Testis (tissue), 2 donors: ENCODE data around the gene GREB1.

Experiments
- CTCF ChIP-seq, 3 experiments: fragments of 450-650 bp in 2 of 3; fragments of 200-600 bp in 1 of 3; sonication (generic) in 1 of 3; IDR thresholded peaks; one replicate each; pipeline ENCODE4 v1.5.1; 2016 to 2019; ENCODE audit warnings: antibody characterized with exemption in 3 of 3, mild to moderate bottlenecking in 2 of 3, moderate library complexity in 1 of 3
- POLR2A ChIP-seq: fragments of 450-650 bp; IDR thresholded peaks from one replicate; pipeline ENCODE4 v1.6.1; 2017; ENCODE audit warnings: antibody characterized with exemption, mild to moderate bottlenecking, moderate library complexity

DNA sequence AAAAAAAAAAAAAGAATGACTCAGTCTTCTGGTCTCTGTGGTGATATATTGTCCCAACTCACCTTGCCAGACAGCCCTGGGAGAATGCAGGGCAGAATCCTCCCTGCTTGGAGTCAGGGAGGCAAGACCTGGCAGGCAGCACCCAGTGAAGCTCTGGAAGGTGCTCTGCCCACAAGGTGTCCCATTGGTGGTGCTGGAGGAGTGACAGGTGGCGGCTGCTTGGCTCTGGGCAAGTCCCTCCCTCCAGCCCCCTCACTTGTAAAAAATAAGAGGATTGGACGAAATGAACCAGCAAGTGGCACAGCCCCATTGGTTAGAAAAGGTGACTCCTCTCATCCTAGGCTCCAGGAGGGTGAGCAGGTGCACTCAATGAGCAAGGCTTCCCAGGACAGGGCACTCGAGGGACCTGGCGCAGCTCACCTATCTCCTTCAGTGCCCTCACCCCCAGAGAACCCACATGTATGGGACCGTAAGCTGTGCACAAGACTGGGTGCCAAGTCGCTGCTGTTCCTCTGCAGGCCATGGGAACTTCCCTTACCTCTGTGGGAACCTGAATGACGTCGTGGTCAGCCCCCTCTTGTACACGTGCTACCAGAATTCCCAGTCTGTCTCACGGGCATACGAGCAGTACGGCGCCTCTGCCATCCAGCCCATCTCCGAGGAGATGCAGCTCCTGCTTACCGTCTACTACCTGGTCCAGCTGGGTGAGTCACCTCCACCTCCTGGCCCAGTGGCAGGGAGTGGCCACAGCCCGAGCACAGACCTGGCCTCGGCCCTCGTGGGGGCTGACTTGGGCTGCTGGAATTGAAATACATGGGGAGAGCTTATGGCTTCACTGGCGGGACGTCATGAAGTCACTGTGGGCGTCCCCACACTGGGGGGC is 54.6 kb downstream of the GREB1 start:
- TF ChIP-seq CTCF (IDR thresholded peaks at IDR 0.05) (no peak), POLR2A (no peak)
